HEK293 (cell line): ENCODE results near the gene ADIPOR2.

Experiments used
- CTCF ChIA-PET: fragments of 350-600 bp; formaldehyde crosslinking; extraction: SDS; loops from one replicate; lab custom pipeline; 2021; ENCODE audit warnings: antibody characterized with exemption; lab: Yijun Ruan, JAX
- POLR2A ChIA-PET: fragments of 300-600 bp; formaldehyde crosslinking; extraction: SDS; loops from one replicate; lab custom pipeline; 2020; ENCODE audit warnings: antibody characterized with exemption, inconsistent platforms; lab: Yijun Ruan, JAX
- H3K27ac ChIP-seq: fragments of 200-500 bp; sonication (Bioruptor generic); 2 replicates; pipeline ENCODE4 v1.5.1; 2014; ENCODE audit warnings: low read depth, low read length, control low read depth, inconsistent platforms; ENCODE audit errors: extremely low read depth
- H3K36me3 ChIP-seq, 2 experiments: fragments of 200-500 bp in 1 of 2; sonication (Bioruptor generic) in 1 of 2; 1 replicate in 1 of 2; 2 replicates in 1 of 2; pipeline ENCODE4 v1.5.1; 2014 to 2017; ENCODE audit warnings: inconsistent platforms in 2 of 2, low read length in 2 of 2; ENCODE audit not compliant: control insufficient read depth in 2 of 2, insufficient read depth in 1 of 2
- H3K4me1 ChIP-seq: fragments of 200-500 bp; sonication (Bioruptor generic); 2 replicates; pipeline ENCODE4 v1.5.1; 2014; ENCODE audit warnings: mild to moderate bottlenecking, low read length, inconsistent platforms; ENCODE audit not compliant: control insufficient read depth, insufficient read depth
- H3K4me3 ChIP-seq: 2 replicates; pipeline ENCODE4 v1.5.1; 2011; ENCODE audit warnings: low read depth, mild to moderate bottlenecking, control low read depth, low read length, moderate library complexity
- H3K9me3 ChIP-seq: fragments of 200-500 bp; sonication (Bioruptor generic); 2 replicates; pipeline ENCODE4 v1.5.1; 2014; ENCODE audit warnings: low read depth, low read length, inconsistent platforms; ENCODE audit not compliant: control insufficient read depth, insufficient read depth
- ATF2 ChIP-seq: fragments of 450-650 bp; formaldehyde crosslinking; IDR thresholded peaks from 2 replicates; pipeline ENCODE4 v1.5.1; 2016; ENCODE audit warnings: missing biosample characterization, missing genetic modification characterization, low read depth
- HIC1 ChIP-seq: fragments of 450-650 bp; formaldehyde crosslinking; IDR thresholded peaks from 2 replicates; pipeline ENCODE4 v1.5.1; 2016; ENCODE audit warnings: missing biosample characterization, missing genetic modification characterization
- IKZF3 ChIP-seq: fragments of 450-650 bp; IDR thresholded peaks from 2 replicates; pipeline ENCODE4 v1.5.0; 2018; ENCODE audit warnings: missing biosample characterization, mild to moderate bottlenecking, missing genetic modification characterization, moderate library complexity
- RBAK ChIP-seq: fragments of 450-650 bp; formaldehyde crosslinking; IDR thresholded peaks from 2 replicates; pipeline ENCODE4 v1.5.1; 2016; ENCODE audit warnings: missing biosample characterization, missing genetic modification characterization
- SALL2 ChIP-seq: fragments of 450-650 bp; formaldehyde crosslinking; IDR thresholded peaks from 2 replicates; pipeline ENCODE4 v1.5.0; 2017; ENCODE audit warnings: missing biosample characterization, mild to moderate bottlenecking, missing genetic modification characterization, borderline replicate concordance
- SP7 ChIP-seq: fragments of 450-650 bp; formaldehyde crosslinking; IDR thresholded peaks from 2 replicates; pipeline ENCODE4 v1.5.1; 2016; ENCODE audit warnings: missing biosample characterization, missing genetic modification characterization
- WT1 ChIP-seq: fragments of 450-650 bp; formaldehyde crosslinking; IDR thresholded peaks from 2 replicates; pipeline ENCODE4 v1.5.1; 2016; ENCODE audit warnings: missing biosample characterization, missing genetic modification characterization
- ZBTB48 ChIP-seq: fragments of 450-650 bp; formaldehyde crosslinking; IDR thresholded peaks from 2 replicates; pipeline ENCODE4 v1.5.1; 2016; ENCODE audit warnings: missing biosample characterization, missing genetic modification characterization
- ZIC2 ChIP-seq: fragments of 450-650 bp; formaldehyde crosslinking; IDR thresholded peaks from 2 replicates; pipeline ENCODE4 v1.5.1; 2016; ENCODE audit warnings: missing biosample characterization, missing genetic modification characterization
- ZNF138 ChIP-seq: fragments of 450-650 bp; formaldehyde crosslinking; IDR thresholded peaks from 2 replicates; pipeline ENCODE4 v1.5.1; 2016; ENCODE audit warnings: missing biosample characterization, missing genetic modification characterization, borderline replicate concordance
- ZNF202 ChIP-seq: fragments of 450-650 bp; formaldehyde crosslinking; IDR thresholded peaks from 2 replicates; pipeline ENCODE4 v1.5.1; 2016; ENCODE audit warnings: missing biosample characterization, missing genetic modification characterization, borderline replicate concordance
- ZNF214 ChIP-seq: fragments of 450-650 bp; formaldehyde crosslinking; IDR thresholded peaks from 2 replicates; pipeline ENCODE4 v1.5.1; 2017; ENCODE audit warnings: missing biosample characterization, mild to moderate bottlenecking, missing genetic modification characterization, borderline replicate concordance
- ZNF335 ChIP-seq: fragments of 450-650 bp; formaldehyde crosslinking; conservative IDR thresholded peaks from 2 replicates; pipeline ENCODE4 v1.5.1; 2016; ENCODE audit warnings: missing biosample characterization, missing genetic modification characterization
- ZNF426 ChIP-seq: fragments of 450-650 bp; formaldehyde crosslinking; IDR thresholded peaks from 2 replicates; pipeline ENCODE4 v1.5.1; 2017; ENCODE audit warnings: missing biosample characterization, missing genetic modification characterization, mild to moderate bottlenecking, inconsistent platforms, moderate library complexity
- ZNF560 ChIP-seq: fragments of 450-650 bp; formaldehyde crosslinking; IDR thresholded peaks from 2 replicates; pipeline ENCODE4 v1.5.1; 2017; ENCODE audit warnings: missing biosample characterization, missing genetic modification characterization, borderline replicate concordance
- ZNF621 ChIP-seq: fragments of 450-650 bp; formaldehyde crosslinking; IDR thresholded peaks from 2 replicates; pipeline ENCODE4 v1.5.1; 2017; ENCODE audit warnings: missing biosample characterization, missing genetic modification characterization
- ZNF639 ChIP-seq: fragments of 450-650 bp; formaldehyde crosslinking; IDR thresholded peaks from 2 replicates; pipeline ENCODE4 v1.5.1; 2016; ENCODE audit warnings: missing biosample characterization, missing genetic modification characterization
- ZNF664 ChIP-seq: fragments of 450-650 bp; formaldehyde crosslinking; IDR thresholded peaks from 2 replicates; pipeline ENCODE4 v1.5.1; 2016; ENCODE audit warnings: missing biosample characterization, missing genetic modification characterization
- ZNF701 ChIP-seq: fragments of 450-650 bp; formaldehyde crosslinking; IDR thresholded peaks from 2 replicates; pipeline ENCODE4 v1.5.1; 2016; ENCODE audit warnings: missing biosample characterization, missing genetic modification characterization

Gene ADIPOR2

GRCh38 chr12:1688086-1688710 is 2.7 kb upstream of the ADIPOR2 start:
- H3K27ac ChIP-seq, result no peak overlapping the region
- ChIA-PET CTCF (interaction anchor here (0.6 to 1.4 kb wide), 7 partner anchors 10 to 103 kb away, joined by 3 to 5 read pairs (median 3); no protein-coding TSS in a partner anchor), POLR2A (no interaction called here)
- no peak for TF ChIP-seq RBAK (tag by site-specific recombination)
- no peak for TF ChIP-seq ZNF138 (tag by site-specific recombination)
- no peak for TF ChIP-seq SP7 (tag by site-specific recombination)
- TF ChIP-seq ZNF639, result no peak
- no peak for TF ChIP-seq ZNF335 (tag by site-specific recombination)
- no peak for TF ChIP-seq ZNF701 (tag by site-specific recombination)
- no peak for TF ChIP-seq ZNF664 (tag by site-specific recombination)
- TF ChIP-seq ZNF621 (tag by site-specific recombination), result no peak
- TF ChIP-seq ATF2 (tag by site-specific recombination), result no peak
- no peak for TF ChIP-seq ZBTB48 (tag by site-specific recombination)
- TF ChIP-seq IKZF3, result no peak
- TF ChIP-seq ZNF426 (tag by site-specific recombination), result no peak
- no peak for TF ChIP-seq WT1 (tag by site-specific recombination)
- TF ChIP-seq ZNF560 (tag by site-specific recombination), result no peak
- no peak for TF ChIP-seq ZNF214 (tag by site-specific recombination)
- TF ChIP-seq ZNF202 (tag by site-specific recombination), result no peak
- no peak for TF ChIP-seq ZIC2 (tag by site-specific recombination)
- TF ChIP-seq SALL2 (tag by site-specific recombination), result no peak
- no peak for TF ChIP-seq HIC1 (tag by site-specific recombination)
- H3K9me3 ChIP-seq, result no peaks in the 10 kb centered on the region
- H3K36me3 ChIP-seq, result no peaks in the 10 kb centered on the region; a peak in 1 of 3 replicates
- H3K4me1 ChIP-seq, result peaks cover 11% of the 10 kb centered on the region
- no peak overlapping the region for H3K4me3 ChIP-seq
